Peyer's patch (tissue), 4 donors: ENCODE measurements around the gene TMPRSS3. TPM values are rescaled to one million over a fixed set of nuclear protein-coding genes. Genes with fewer than 3 reads are reported as not detected.

Source experiments
- DNase-seq, 3 donors: peaks; one replicate each; pipeline ENCODE4 v3.0.0-alpha.2; 2017 to 2019
- H3K27ac ChIP-seq, 4 donors: fragments of 200-600 bp; sonication (generic); one replicate each; pipeline ENCODE4 v1.5.1; 2016 to 2019
- H3K27me3 ChIP-seq, 2 donors: fragments of 200-600 bp; sonication (generic); one replicate each; pipeline ENCODE4 v1.5.1; 2019
- H3K36me3 ChIP-seq, 3 donors: fragments of 200-600 bp; sonication (generic); one replicate each; pipeline ENCODE4 v1.5.1; 2016 to 2019
- H3K4me1 ChIP-seq, 4 donors: fragments of 200-600 bp; sonication (generic); one replicate each; pipeline ENCODE4 v1.5.1; 2016 to 2019
- H3K4me3 ChIP-seq, 4 donors: fragments of 200-600 bp; sonication (generic); 1 replicate in 3 of 4; 2 replicates in 1 of 4; pipeline ENCODE4 v1.5.1; 2016 to 2019; ENCODE audit warnings: mild to moderate bottlenecking in 1 of 4
- H3K9me3 ChIP-seq, 4 donors: fragments of 200-600 bp; sonication (generic); one replicate each; pipeline ENCODE4 v1.5.1; 2016 to 2019; ENCODE audit warnings: mild to moderate bottlenecking in 1 of 4
- CTCF ChIP-seq, 6 experiments: fragments of 450-650 bp in 4 of 6; fragments of 200-600 bp in 2 of 6; sonication (generic) in 1 of 6; IDR thresholded peaks; one replicate each; pipeline ENCODE4 v1.5.1; 2017 to 2019; ENCODE audit warnings: antibody characterized with exemption in 6 of 6, mild to moderate bottlenecking in 3 of 6, moderate library complexity in 1 of 6
- POLR2A ChIP-seq, 2 donors: fragments of 450-650 bp; IDR thresholded peaks; one replicate each; pipeline ENCODE4 v1.5.1; 2017; ENCODE audit warnings: antibody characterized with exemption in 2 of 2, mild to moderate bottlenecking in 2 of 2, moderate library complexity in 2 of 2
- total RNA-seq, 4 donors: library from RNA; depleted of rRNA; stranded (reverse); fragments of >200 nt; gene quantifications; one replicate each; pipeline ENCODE4 v1.1.0, GENCODE V29; 2016

The TMPRSS3 gene
- total RNA-seq, 4 donors from 2014 or later: 0.54 to 2.5 TPM; not detected in 2

- H3K27me3 ChIP-seq: no peaks in the 10 kb centered on the region
- no peak overlapping the region for H3K27ac ChIP-seq
- no peaks in the 10 kb centered on the region for H3K9me3 ChIP-seq
- DNase-seq: no peak
- no peaks in the 10 kb centered on the region for H3K36me3 ChIP-seq
- H3K4me1 ChIP-seq: peaks cover 0 to 8% (median 0%) of the 10 kb centered on the region in 4 donors
- no peak for TF ChIP-seq CTCF (IDR thresholded peaks at IDR 0.05)
- no peak for TF ChIP-seq POLR2A (IDR thresholded peaks at IDR 0.05)
- no peak overlapping the region for H3K4me3 ChIP-seq
Observed at GRCh38 chr21:42390696-42391095, 5.2 kb downstream of the TMPRSS3 start.

- Histone ChIP-seq H3K27ac (no peak overlapping the region), H3K4me3 (no peak overlapping the region), H3K27me3 (no peaks in the 10 kb centered on the region), H3K36me3 (no peaks in the 10 kb centered on the region), H3K4me1 (peaks cover 0 to 13% (median 0%) of the 10 kb centered on the region in 4 donors), H3K9me3 (no peaks in the 10 kb centered on the region)
- DNase-seq: no peak
- TF ChIP-seq CTCF (IDR thresholded peaks at IDR 0.05) (no peak), POLR2A (IDR thresholded peaks at IDR 0.05) (no peak)
Observed at GRCh38 chr21:42390193-42390592, 5.7 kb downstream of the TMPRSS3 start.

GRCh38 chr21:42389449-42389835 lies 6.4 kb downstream of the TMPRSS3 start:
- Histone ChIP-seq H3K4me3 (peak overlapping the region in 2 of 4 donors; percentile 11 to 21), H3K4me1 (peaks cover 0 to 16% (median 2%) of the 10 kb centered on the region in 4 donors)
- DNase-seq: peak in 1 of 3 donors; percentile 53

GRCh38 chr21:42388740-42389448 lies 7.0 kb downstream of the TMPRSS3 start:
- H3K9me3 ChIP-seq: no peaks in the 10 kb centered on the region
- peak in 1 of 3 donors; percentile 59 for DNase-seq
- TF ChIP-seq POLR2A (IDR thresholded peaks at IDR 0.05) (no peak), CTCF (IDR thresholded peaks at IDR 0.05) (no peak)
- no peaks in the 10 kb centered on the region for H3K36me3 ChIP-seq
- H3K27ac ChIP-seq: peak overlapping the region in 3 of 4 donors; percentile 8 to 51 (median 28)
- H3K4me1 ChIP-seq: peaks cover 0 to 16% (median 4%) of the 10 kb centered on the region in 4 donors
- H3K4me3 ChIP-seq: peak overlapping the region in 2 of 4 donors; percentile 11 to 21
- no peaks in the 10 kb centered on the region for H3K27me3 ChIP-seq

More at GRCh38 chr21:42389449-42389835, 6.4 kb downstream of the TMPRSS3 start:
- no peaks in the 10 kb centered on the region for H3K36me3 ChIP-seq
- no peak for TF ChIP-seq CTCF (IDR thresholded peaks at IDR 0.05)
- no peak for TF ChIP-seq POLR2A (IDR thresholded peaks at IDR 0.05)
- H3K27me3 ChIP-seq: no peaks in the 10 kb centered on the region
- no peaks in the 10 kb centered on the region for H3K9me3 ChIP-seq
- peak overlapping the region in 2 of 4 donors; percentile 28 to 51 for H3K27ac ChIP-seq

GRCh38 chr21:42387843-42388340 lies 8.0 kb downstream of the TMPRSS3 start:
- Histone ChIP-seq H3K9me3 (no peaks in the 10 kb centered on the region), H3K4me3 (no peak overlapping the region), H3K4me1 (peaks cover 0 to 16% (median 4%) of the 10 kb centered on the region in 4 donors), H3K36me3 (no peaks in the 10 kb centered on the region), H3K27me3 (no peaks in the 10 kb centered on the region), H3K27ac (no peak overlapping the region)
- no peak for TF ChIP-seq CTCF (IDR thresholded peaks at IDR 0.05)
- TF ChIP-seq POLR2A (IDR thresholded peaks at IDR 0.05): no peak
- DNase-seq: peak in 1 of 3 donors; percentile 21
